GM18519 (cell line): ENCODE measurements around the gene PAPOLB.

ENCODE experiments used
- ATAC-seq: cut with Tn5 transposase; IDR thresholded peaks from one replicate; pipeline ENCODE4 v1.9.1; 2021; ENCODE audit warnings: mild to moderate bottlenecking, moderate library complexity; ENCODE audit not compliant: unreplicated experiment, low FRiP score

PAPOLB gene

GRCh38 chr7:4878336-4879335 is 16.8 kb upstream of the PAPOLB start:
- ATAC-seq: no peak

- no peak for ATAC-seq
Measured at GRCh38 chr7:4876586-4876985, 14.8 kb upstream of the PAPOLB start.

- no peak for ATAC-seq
Measured at GRCh38 chr7:4875391-4875790, 13.6 kb upstream of the PAPOLB start.

- no peak for ATAC-seq
Measured at GRCh38 chr7:4873071-4873944, 11.5 kb upstream of the PAPOLB start.

GRCh38 chr7:4871930-4872675 is 10.3 kb upstream of the PAPOLB start:
- no peak for ATAC-seq

GRCh38 chr7:4871056-4871680 is 9.3 kb upstream of the PAPOLB start:
- no peak for ATAC-seq

GRCh38 chr7:4868493-4868892 is 6.7 kb upstream of the PAPOLB start:
- ATAC-seq: no peak

- no peak for ATAC-seq
Measured at GRCh38 chr7:4866528-4867496, 5.0 kb upstream of the PAPOLB start.

GRCh38 chr7:4862156-4862555 is 326 bp upstream of the PAPOLB start:
- ATAC-seq: no peak

GRCh38 chr7:4861227-4861626 is 603 bp downstream of the PAPOLB start:
- no peak for ATAC-seq

- no peak for ATAC-seq
Measured at GRCh38 chr7:4857189-4857588, 4.6 kb downstream of the PAPOLB start.

GRCh38 chr7:4856336-4857057 is 5.3 kb downstream of the PAPOLB start:
- ATAC-seq: no peak

GRCh38 chr7:4854916-4855315 is 6.9 kb downstream of the PAPOLB start:
- ATAC-seq: no peak

GRCh38 chr7:4851459-4852422 is 10.1 kb downstream of the PAPOLB start:
- ATAC-seq: no peak

GRCh38 chr7:4850262-4850795 is 11.5 kb downstream of the PAPOLB start:
- ATAC-seq: no peak

- ATAC-seq: no peak
Measured at GRCh38 chr7:4849390-4849789, 12.4 kb downstream of the PAPOLB start.

- no peak for ATAC-seq
Measured at GRCh38 chr7:4845740-4846142, 16.1 kb downstream of the PAPOLB start.
